Lower leg skin (tissue), 4 donors: ENCODE measurements around the gene ABCC4. TPM values are rescaled to one million over a fixed set of nuclear protein-coding genes. Genes with fewer than 3 reads are reported as not detected.

Source experiments
- DNase-seq, 2 donors: peaks; one replicate each; pipeline ENCODE4 v3.0.0-alpha.2; 2019; ENCODE audit warnings: low spot score in 2 of 2
- H3K4me3 ChIP-seq: fragments of 200-600 bp; sonication (generic); 2 replicates; pipeline ENCODE4 v1.5.1; 2017; ENCODE audit warnings: mild to moderate bottlenecking, low read depth; ENCODE audit not compliant: poor library complexity, severe bottlenecking
- POLR2A ChIP-seq, 2 donors: fragments of 450-650 bp; IDR thresholded peaks; one replicate each; pipeline ENCODE4 v1.6.1; 2016 to 2017; ENCODE audit warnings: antibody characterized with exemption in 2 of 2, mild to moderate bottlenecking in 1 of 2, moderate library complexity in 1 of 2
- WGBS, 2 donors: methylation state at CpG; one replicate each; pipeline ENCODE4 v1.1.5; 2018; 5-methylcytosine and 5-hydroxymethylcytosine counted together
- intact Hi-C: fragments of 100-400 bp; cut with DNase I; formaldehyde crosslinking; loops from one replicate; pipeline ENCODE4 v1.15.0; 2023; ENCODE audit warnings: low total_unique reads
- total RNA-seq, 4 donors: library from RNA; depleted of rRNA; stranded (reverse); fragments of >200 nt; gene quantifications; one replicate each; pipeline ENCODE4 v1.1.0, GENCODE V29; 2016
- TF ChIP-seq, protein P1 (sequence below), 3 donors: fragments of 450-650 bp; IDR thresholded peaks; one replicate each; pipeline ENCODE4 v1.5.1; 2016; ENCODE audit warnings: antibody characterized with exemption in 3 of 3, mild to moderate bottlenecking in 3 of 3, moderate library complexity in 2 of 3

The ABCC4 gene
- total RNA-seq, 4 donors from 2014 or later: 5.1 to 30.9 (median 11.1) TPM

GRCh38 chr13:95145587-95145986, 155.7 kb downstream of the ABCC4 start:
- DNase-seq: no peak
- intact Hi-C loops: no loop called here
- TF ChIP-seq, protein P1, sequence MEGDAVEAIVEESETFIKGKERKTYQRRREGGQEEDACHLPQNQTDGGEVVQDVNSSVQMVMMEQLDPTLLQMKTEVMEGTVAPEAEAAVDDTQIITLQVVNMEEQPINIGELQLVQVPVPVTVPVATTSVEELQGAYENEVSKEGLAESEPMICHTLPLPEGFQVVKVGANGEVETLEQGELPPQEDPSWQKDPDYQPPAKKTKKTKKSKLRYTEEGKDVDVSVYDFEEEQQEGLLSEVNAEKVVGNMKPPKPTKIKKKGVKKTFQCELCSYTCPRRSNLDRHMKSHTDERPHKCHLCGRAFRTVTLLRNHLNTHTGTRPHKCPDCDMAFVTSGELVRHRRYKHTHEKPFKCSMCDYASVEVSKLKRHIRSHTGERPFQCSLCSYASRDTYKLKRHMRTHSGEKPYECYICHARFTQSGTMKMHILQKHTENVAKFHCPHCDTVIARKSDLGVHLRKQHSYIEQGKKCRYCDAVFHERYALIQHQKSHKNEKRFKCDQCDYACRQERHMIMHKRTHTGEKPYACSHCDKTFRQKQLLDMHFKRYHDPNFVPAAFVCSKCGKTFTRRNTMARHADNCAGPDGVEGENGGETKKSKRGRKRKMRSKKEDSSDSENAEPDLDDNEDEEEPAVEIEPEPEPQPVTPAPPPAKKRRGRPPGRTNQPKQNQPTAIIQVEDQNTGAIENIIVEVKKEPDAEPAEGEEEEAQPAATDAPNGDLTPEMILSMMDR (IDR thresholded peaks at IDR 0.05): no peak
- WGBS, 2 donors: 76 to 88% methylated on average over 3 of the region's 3 CpGs
- no peak overlapping the region for H3K4me3 ChIP-seq

DNA sequence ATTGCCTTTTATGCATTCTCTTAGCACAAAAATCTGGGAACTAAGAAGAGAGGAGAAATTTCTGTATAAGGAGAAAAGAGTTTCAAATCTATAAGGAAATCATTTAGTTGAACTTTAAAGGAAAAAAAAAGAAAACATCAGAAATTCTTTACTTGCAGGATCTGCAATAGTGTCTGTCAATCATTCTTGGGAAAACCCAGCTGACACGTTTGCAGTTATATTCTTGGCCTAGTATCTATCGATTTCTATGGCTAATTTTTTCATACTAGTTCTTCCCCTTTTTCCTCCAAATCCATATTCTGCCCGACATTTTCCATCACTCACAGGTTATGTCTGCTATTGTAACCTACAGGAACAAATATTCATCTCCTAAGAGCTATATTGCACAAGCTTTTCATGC, 160.7 kb downstream of the ABCC4 start:
- intact Hi-C loops: no loop called here
- WGBS, 2 donors: 84 to 86% methylated on average over 3 of the region's 3 CpGs
- DNase-seq: no peak
- TF ChIP-seq POLR2A (IDR thresholded peaks at IDR 0.05): no peak
- TF ChIP-seq, protein P1 (IDR thresholded peaks at IDR 0.05): no peak
- no peak overlapping the region for H3K4me3 ChIP-seq

DNA sequence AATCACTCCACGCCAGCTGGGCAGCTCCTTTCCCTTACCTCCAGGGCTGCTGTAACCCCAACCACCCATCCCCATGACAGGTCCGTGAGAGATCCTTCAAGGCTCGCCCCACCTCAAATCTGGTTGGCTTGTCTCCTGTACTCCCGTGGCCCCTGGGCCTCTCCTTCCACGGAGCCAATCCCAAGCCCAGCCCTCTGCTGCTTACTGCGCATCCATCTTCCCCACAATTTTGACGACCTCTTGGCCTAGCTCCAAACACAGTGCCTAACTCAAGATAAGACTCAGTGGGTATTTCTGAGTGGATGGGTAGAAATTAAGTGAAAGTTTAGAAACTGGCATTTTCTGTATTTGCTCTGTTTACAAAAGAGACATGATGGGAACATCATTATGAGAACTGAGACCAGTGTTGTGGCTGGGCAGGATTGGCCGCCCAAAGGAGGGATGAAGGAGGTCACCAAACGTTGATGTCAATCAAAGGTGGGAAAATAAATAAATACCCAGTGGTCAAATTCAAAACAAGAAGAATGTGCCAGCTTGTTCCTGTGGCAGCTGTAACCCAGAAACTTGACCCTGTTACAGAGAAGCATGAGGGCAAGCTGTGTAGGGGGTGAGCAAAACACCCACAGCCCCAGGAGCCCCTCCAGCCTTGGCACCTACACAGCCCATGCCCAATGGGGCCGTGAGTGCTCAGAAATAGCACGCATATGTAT, 162.2 kb downstream of the ABCC4 start:
- DNase-seq: no peak
- WGBS, 2 donors: 88 to 94% methylated on average over 11 of the region's 11 CpGs
- intact Hi-C loops: no loop called here
- no peak for TF ChIP-seq POLR2A (IDR thresholded peaks at IDR 0.05)
- TF ChIP-seq, protein P1 (IDR thresholded peaks at IDR 0.05): no peak
- no peak overlapping the region for H3K4me3 ChIP-seq

- intact Hi-C loops: no loop called here
- WGBS, 2 donors: 70 to 71% methylated on average over 3 of the region's 3 CpGs
- DNase-seq: no peak
- no peak overlapping the region for H3K4me3 ChIP-seq
- TF ChIP-seq, protein P1 (IDR thresholded peaks at IDR 0.05): no peak
- TF ChIP-seq POLR2A (IDR thresholded peaks at IDR 0.05): no peak
Observed at GRCh38 chr13:95137096-95137495, 164.2 kb downstream of the ABCC4 start.

- no peak for DNase-seq
- H3K4me3 ChIP-seq: no peak overlapping the region
- TF ChIP-seq, protein P1 (IDR thresholded peaks at IDR 0.05): no peak
- TF ChIP-seq POLR2A (IDR thresholded peaks at IDR 0.05): no peak
- WGBS, 2 donors: 63 to 77% methylated on average over 9 of the region's 9 CpGs
- intact Hi-C loops: no loop called here
Observed at GRCh38 chr13:95136638-95137037, 164.6 kb downstream of the ABCC4 start.

- TF ChIP-seq, protein P1 (IDR thresholded peaks at IDR 0.05): no peak
- TF ChIP-seq POLR2A (IDR thresholded peaks at IDR 0.05): no peak
- 95 to 96% methylated on average over 5 of the region's 5 CpGs for WGBS, 2 donors
- intact Hi-C loops: no loop called here
- H3K4me3 ChIP-seq: no peak overlapping the region
- no peak for DNase-seq
Observed at GRCh38 chr13:95133498-95133897, 167.8 kb downstream of the ABCC4 start.
